CD14-positive monocyte (primary cell): ENCODE results near the gene MSN. TPM values are rescaled to one million over a fixed set of nuclear protein-coding genes. Genes with fewer than 3 reads are reported as not detected.

Source experiments
- DNase-seq, 3 donors: peaks; one replicate each; pipeline ENCODE4 v3.0.0-alpha.2; 2011 to 2022
- H2AFZ ChIP-seq: 2 replicates; pipeline ENCODE4 v1.6.0; 2012; ENCODE audit warnings: mild to moderate bottlenecking, low read depth, low read length, inconsistent platforms; ENCODE audit not compliant: insufficient read depth, poor library complexity, severe bottlenecking
- H3K27ac ChIP-seq, 2 donors: 1 replicate in 1 of 2; 2 replicates in 1 of 2; pipeline ENCODE4 v1.5.1; 2012 to 2013; ENCODE audit warnings: low read length in 2 of 2, control low read depth in 1 of 2, inconsistent platforms in 1 of 2, low read depth in 1 of 2, mild to moderate bottlenecking in 1 of 2
- H3K27me3 ChIP-seq, 2 donors: one replicate each; pipeline versions ENCODE4 v1.6.0 to v1.6.1; 2011 to 2013; ENCODE audit warnings: low read length in 2 of 2; ENCODE audit not compliant: control insufficient read depth in 2 of 2, insufficient read depth in 2 of 2
- H3K36me3 ChIP-seq, 2 donors: replicated peaks in 1 of 2; 1 replicate in 1 of 2; 2 replicates in 1 of 2; pipeline versions ENCODE4 v1.5.1 to v1.6.1; 2012 to 2013; ENCODE audit warnings: low read length in 2 of 2, control low read depth in 1 of 2, inconsistent platforms in 1 of 2, mild to moderate bottlenecking in 1 of 2; ENCODE audit not compliant: insufficient read depth in 2 of 2, control insufficient read depth in 1 of 2
- H3K4me1 ChIP-seq, 2 donors: 1 replicate in 1 of 2; 2 replicates in 1 of 2; pipeline versions ENCODE4 v1.5.1 to v1.6.1; 2012 to 2013; ENCODE audit warnings: low read length in 2 of 2, control low read depth in 1 of 2, inconsistent platforms in 1 of 2, mild to moderate bottlenecking in 1 of 2, moderate library complexity in 1 of 2; ENCODE audit not compliant: insufficient read depth in 2 of 2, control insufficient read depth in 1 of 2
- H3K4me2 ChIP-seq: replicated peaks from 2 replicates; pipeline ENCODE3; 2012; ENCODE audit warnings: low read length, moderate library complexity, mild to moderate bottlenecking; ENCODE audit not compliant: poor library complexity, severe bottlenecking; ENCODE audit errors: extremely low read depth
- H3K4me3 ChIP-seq, 3 experiments: fragments of 200-600 bp in 1 of 3; sonication (generic) in 1 of 3; replicated peaks in 1 of 3; 1 replicate in 2 of 3; 2 replicates in 1 of 3; pipeline ENCODE4 v1.5.1; 2011 to 2013; ENCODE audit warnings: low read length in 3 of 3, mild to moderate bottlenecking in 3 of 3, control low read depth in 2 of 3, low read depth in 2 of 3, inconsistent platforms in 1 of 3, moderate library complexity in 1 of 3
- H3K79me2 ChIP-seq: 2 replicates; pipeline ENCODE4 v1.6.0; 2012; ENCODE audit warnings: mild to moderate bottlenecking, control low read depth, inconsistent platforms, low read length, moderate library complexity; ENCODE audit not compliant: insufficient read depth
- H3K9ac ChIP-seq: 2 replicates; pipeline ENCODE4 v1.6.0; 2017; ENCODE audit warnings: low read length, mild to moderate bottlenecking; ENCODE audit not compliant: insufficient read depth, poor library complexity, severe bottlenecking
- H3K9me3 ChIP-seq, 2 donors: replicated peaks in 1 of 2; 1 replicate in 1 of 2; 2 replicates in 1 of 2; pipeline versions ENCODE4 v1.5.1 to v1.6.1; 2012 to 2013; ENCODE audit warnings: low read length in 2 of 2, control low read depth in 1 of 2; ENCODE audit not compliant: control insufficient read depth in 1 of 2, insufficient read depth in 1 of 2
- H4K20me1 ChIP-seq: 2 replicates; pipeline ENCODE4 v1.6.0; 2012; ENCODE audit warnings: mild to moderate bottlenecking, low read length, control low read depth, moderate library complexity; ENCODE audit not compliant: insufficient read depth
- H3K27ac Mint-ChIP-seq, 7 donors: one replicate each; pipeline ENCODE4 v1.8.0; 2020; ENCODE audit warnings: mild to moderate bottlenecking in 7 of 7, mixed read lengths in 7 of 7, moderate library complexity in 6 of 7, inconsistent platforms in 2 of 7
- H3K27me3 Mint-ChIP-seq, 3 donors: one replicate each; pipeline ENCODE4 v1.8.0; 2021 to 2022; ENCODE audit warnings: low read depth in 3 of 3, mild to moderate bottlenecking in 3 of 3, mixed read lengths in 3 of 3, moderate library complexity in 3 of 3, inconsistent platforms in 1 of 3
- H3K36me3 Mint-ChIP-seq, 2 donors: one replicate each; pipeline ENCODE4 v1.8.0; 2020; ENCODE audit warnings: mixed read lengths in 2 of 2, inconsistent platforms in 1 of 2, mild to moderate bottlenecking in 1 of 2
- H3K4me1 Mint-ChIP-seq: one replicate; pipeline ENCODE4 v1.8.0; 2020; ENCODE audit warnings: mild to moderate bottlenecking, mixed read lengths
- H3K4me3 Mint-ChIP-seq, 2 donors: one replicate each; pipeline ENCODE4 v1.8.0; 2020; ENCODE audit warnings: mild to moderate bottlenecking in 2 of 2, mixed read lengths in 2 of 2, moderate library complexity in 1 of 2
- H3K9me3 Mint-ChIP-seq, 7 donors: one replicate each; pipeline ENCODE4 v1.8.0; 2020 to 2022; ENCODE audit warnings: mixed read lengths in 7 of 7, mild to moderate bottlenecking in 6 of 7, moderate library complexity in 6 of 7, inconsistent platforms in 2 of 7
- WGBS: methylation state at CpG from one replicate; pipeline ENCODE4 v1.1.5; 2013; ENCODE audit warnings: missing lambda C conversion rate; ENCODE audit not compliant: insufficient coverage; 5-methylcytosine and 5-hydroxymethylcytosine counted together
- intact Hi-C, 2 donors: fragments of 100-400 bp; cut with micrococcal nuclease; formaldehyde crosslinking; loops; one replicate each; pipeline versions ENCODE4 v1.15.0 to v1.15.1; 2023
- polyA plus RNA-seq, 3 donors: library from polyadenylated mRNA; depleted of rRNA in 1 of 3; unstranded in 2 of 3; stranded (reverse) in 1 of 3; fragments of 300-500 nt in 2 of 3; fragments of >200 nt in 1 of 3; fragmentation: Illumina TruSeq in 2 of 3; gene quantifications; 1 replicate in 2 of 3; 2 replicates in 1 of 3; pipeline ENCODE4 v1.2.3, GENCODE V29; 2012 to 2021
- TF ChIP-seq, protein P1 (sequence below): fragments of 200-600 bp; IDR thresholded peaks from one replicate; pipeline ENCODE4 v1.8.0; 2022; ENCODE audit warnings: antibody characterized with exemption, mild to moderate bottlenecking

MSN gene
- polyA plus RNA-seq, 3 donors = 441 to 888 (median 691) TPM

DNA sequence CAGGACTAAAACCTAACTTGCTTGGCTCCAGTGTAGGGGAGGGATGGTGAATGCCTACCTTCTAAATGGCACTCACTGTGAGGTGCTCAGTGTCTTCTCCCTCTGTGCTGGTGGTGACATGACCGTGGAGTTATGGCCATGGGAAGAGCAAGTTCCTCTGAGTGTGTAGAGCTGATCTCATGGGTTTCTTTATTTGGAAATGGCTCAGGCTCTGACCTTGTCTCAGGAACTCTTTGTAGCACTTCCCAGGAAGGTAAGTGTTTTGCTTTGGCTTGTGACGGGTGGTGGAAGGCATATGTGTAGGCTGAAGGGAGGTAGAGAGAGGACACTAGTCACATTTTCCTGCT, 6.4 kb downstream of the MSN start:
- peaks cover 88% of the 10 kb centered on the region for H3K4me1 Mint-ChIP-seq

GRCh38 chrX:65674204-65674893, 6.9 kb downstream of the MSN start:
- TF ChIP-seq, protein P1, sequence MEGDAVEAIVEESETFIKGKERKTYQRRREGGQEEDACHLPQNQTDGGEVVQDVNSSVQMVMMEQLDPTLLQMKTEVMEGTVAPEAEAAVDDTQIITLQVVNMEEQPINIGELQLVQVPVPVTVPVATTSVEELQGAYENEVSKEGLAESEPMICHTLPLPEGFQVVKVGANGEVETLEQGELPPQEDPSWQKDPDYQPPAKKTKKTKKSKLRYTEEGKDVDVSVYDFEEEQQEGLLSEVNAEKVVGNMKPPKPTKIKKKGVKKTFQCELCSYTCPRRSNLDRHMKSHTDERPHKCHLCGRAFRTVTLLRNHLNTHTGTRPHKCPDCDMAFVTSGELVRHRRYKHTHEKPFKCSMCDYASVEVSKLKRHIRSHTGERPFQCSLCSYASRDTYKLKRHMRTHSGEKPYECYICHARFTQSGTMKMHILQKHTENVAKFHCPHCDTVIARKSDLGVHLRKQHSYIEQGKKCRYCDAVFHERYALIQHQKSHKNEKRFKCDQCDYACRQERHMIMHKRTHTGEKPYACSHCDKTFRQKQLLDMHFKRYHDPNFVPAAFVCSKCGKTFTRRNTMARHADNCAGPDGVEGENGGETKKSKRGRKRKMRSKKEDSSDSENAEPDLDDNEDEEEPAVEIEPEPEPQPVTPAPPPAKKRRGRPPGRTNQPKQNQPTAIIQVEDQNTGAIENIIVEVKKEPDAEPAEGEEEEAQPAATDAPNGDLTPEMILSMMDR = no peak
- peak overlapping the region; percentile 67 for H3K4me2 ChIP-seq
- peaks cover 91% of the 10 kb centered on the region for H3K4me1 Mint-ChIP-seq
- DNase-seq = peak in 2 of 3 donors; percentile 60 to 87
- H3K9me3 ChIP-seq = no peaks in the 10 kb centered on the region
- no CpG with 5 or more reads among the region's 6 CpGs for WGBS
- intact Hi-C loops = loop anchor here (5.0 to 10.0 kb wide), 3 partner anchors 33 to 330 kb away; no protein-coding TSS in a partner anchor
- H3K36me3 ChIP-seq = peaks cover 0 to 14% of the 10 kb centered on the region in 2 donors
- peak overlapping the region; percentile 36 to 94 (median 77) for H3K27ac Mint-ChIP-seq
- H3K9me3 Mint-ChIP-seq = no peaks in the 10 kb centered on the region
- peaks cover 0 to 34% (median under 1%) of the 10 kb centered on the region in 3 donors for H3K27me3 Mint-ChIP-seq
- H4K20me1 ChIP-seq = peaks cover 96% of the 10 kb centered on the region
- H3K9ac ChIP-seq = no peak overlapping the region
- peaks cover 26 to 40% of the 10 kb centered on the region in 2 donors for H3K36me3 Mint-ChIP-seq
- peak overlapping the region; percentile 64 to 72 for H3K4me3 Mint-ChIP-seq
- peaks cover 90 to 96% of the 10 kb centered on the region in 2 donors for H3K4me1 ChIP-seq
- peak overlapping the region in 2 of 3 experiments; percentile 1 to 64 for H3K4me3 ChIP-seq
- peaks cover 97% of the 10 kb centered on the region for H3K79me2 ChIP-seq
- peaks cover 0 to 16% of the 10 kb centered on the region in 2 donors for H3K27me3 ChIP-seq
- no peak overlapping the region for H2AFZ ChIP-seq
- H3K27ac ChIP-seq = peak overlapping the region; percentile 27 to 81

More for the DNA sequence above, 6.4 kb downstream of the MSN start:
- WGBS = no CpG with 5 or more reads among the region's 2 CpGs
- DNase-seq = no peak
- H3K27me3 ChIP-seq = peaks cover 0 to 19% of the 10 kb centered on the region in 2 donors
- H3K36me3 Mint-ChIP-seq = peaks cover 28 to 42% of the 10 kb centered on the region in 2 donors
- H3K79me2 ChIP-seq = peaks cover 99% of the 10 kb centered on the region
- H3K27me3 Mint-ChIP-seq = peaks cover 0 to 34% (median 0%) of the 10 kb centered on the region in 3 donors
- H3K9me3 Mint-ChIP-seq = no peaks in the 10 kb centered on the region
- H3K4me3 Mint-ChIP-seq = peak overlapping the region; percentile 64 to 72
- H3K9ac ChIP-seq = peak overlapping the region; percentile 1
- H3K36me3 ChIP-seq = peaks cover 0 to 14% of the 10 kb centered on the region in 2 donors
- intact Hi-C loops = loop anchor here (5.0 to 10.0 kb wide), 3 partner anchors 33 to 331 kb away; no protein-coding TSS in a partner anchor
- H2AFZ ChIP-seq = no peak overlapping the region
- H3K4me1 ChIP-seq = peaks cover 85 to 96% of the 10 kb centered on the region in 2 donors
- TF ChIP-seq, protein P1 = no peak
- peak overlapping the region; percentile 27 to 81 for H3K27ac ChIP-seq
- peak overlapping the region; percentile 6 to 94 (median 77) for H3K27ac Mint-ChIP-seq
- H3K4me2 ChIP-seq = peak overlapping the region; percentile 67
- peak overlapping the region; percentile 1 to 64 (median 1) for H3K4me3 ChIP-seq
- H3K9me3 ChIP-seq = no peaks in the 10 kb centered on the region
- peaks cover 96% of the 10 kb centered on the region for H4K20me1 ChIP-seq
